Panc1 (cell line): ENCODE data around the gene SLC9B2. TPM values are rescaled to one million over a fixed set of nuclear protein-coding genes. Genes with fewer than 3 reads are reported as not detected.

Source experiments
- ATAC-seq: fragments of 200-7000 bp; cut with Tn5 transposase; 2 replicates; pipeline ENCODE4 v1.9.1; 2020; ENCODE audit warnings: mild to moderate bottlenecking, moderate library complexity
- BruUV-seq: library from RNA; stranded (reverse); fragments of 400-500 nt; replicated peaks from 2 replicates; lab custom pipeline; 2021; lab: Mats Ljungman, UMichigan
- CTCF ChIA-PET: fragments of 300-600 bp; sonication (Branson Sonifier 250); formaldehyde crosslinking; loops from one replicate; lab custom pipeline; 2022; ENCODE audit warnings: antibody characterized with exemption; lab: Charles Lee
- POLR2A ChIA-PET: fragments of 300-600 bp; sonication (Branson Sonifier 250); formaldehyde crosslinking; loops from one replicate; lab custom pipeline; 2022; ENCODE audit warnings: antibody characterized with exemption; lab: Charles Lee
- DNase-seq: peaks from one replicate; pipeline ENCODE4 v3.0.0-alpha.2; 2010; ENCODE audit warnings: low read depth, low spot score
- H3K27ac ChIP-seq: 2 replicates; pipeline ENCODE4 v1.5.1; 2011; ENCODE audit warnings: mild to moderate bottlenecking, low read length, inconsistent platforms
- H3K27me3 ChIP-seq: fragments of 200-500 bp; sonication (Bioruptor generic); 2 replicates; pipeline ENCODE4 v1.6.0; 2014; ENCODE audit warnings: low read length, inconsistent platforms; ENCODE audit not compliant: control insufficient read depth, insufficient read depth
- H3K36me3 ChIP-seq: fragments of 200-500 bp; sonication (Bioruptor generic); 2 replicates; pipeline ENCODE4 v1.5.1; 2014; ENCODE audit warnings: inconsistent platforms, mild to moderate bottlenecking, low read length, moderate library complexity; ENCODE audit not compliant: control insufficient read depth, insufficient read depth
- H3K4me1 ChIP-seq: 2 replicates; pipeline ENCODE4 v1.5.1; 2011; ENCODE audit warnings: inconsistent platforms, mild to moderate bottlenecking, low read length, moderate library complexity; ENCODE audit not compliant: control insufficient read depth, insufficient read depth
- H3K4me3 ChIP-seq, 2 experiments: 2 replicates each; pipeline ENCODE4 v1.5.1; 2011 to 2012; ENCODE audit warnings: low read depth in 2 of 2, low read length in 2 of 2, mild to moderate bottlenecking in 2 of 2, inconsistent platforms in 1 of 2, moderate library complexity in 1 of 2
- H3K9me3 ChIP-seq: fragments of 200-500 bp; sonication (Bioruptor generic); 2 replicates; pipeline ENCODE4 v1.5.1; 2014; ENCODE audit warnings: low read depth, mild to moderate bottlenecking, inconsistent platforms, low read length, moderate library complexity; ENCODE audit not compliant: control insufficient read depth, insufficient read depth
- POLR2AphosphoS5 ChIP-seq: IDR thresholded peaks from 2 replicates; pipeline ENCODE4 v1.6.1; 2012; ENCODE audit warnings: mild to moderate bottlenecking, low read depth, low read length, moderate library complexity
- SIN3A ChIP-seq: IDR thresholded peaks from 2 replicates; pipeline ENCODE4 v1.6.1; 2012; ENCODE audit warnings: low read depth, mild to moderate bottlenecking, low read length, moderate library complexity, borderline replicate concordance; ENCODE audit not compliant: insufficient read depth
- TCF7L2 ChIP-seq: IDR thresholded peaks from 2 replicates; pipeline ENCODE4 v1.6.1; 2011; ENCODE audit warnings: mild to moderate bottlenecking, low read depth, low read length, inconsistent platforms
- in situ Hi-C: cut with HindIII; loops from 2 replicates; pipeline ENCODE4 v1.10.0; 2016; ENCODE audit warnings: low sequenced_read_pairs, low pct_unique_long_range_greater_than_20kb
- intact Hi-C: fragments of 100-400 bp; cut with micrococcal nuclease; formaldehyde crosslinking; loops from one replicate; pipeline ENCODE4 v1.10.0; 2022; ENCODE audit not compliant: unreplicated experiment
- total RNA-seq: library from RNA; stranded (reverse); gene quantifications from one replicate; pipeline ENCODE4 v1.2.1, GENCODE V29; 2021; ENCODE audit not compliant: unreplicated experiment
- TF ChIP-seq, protein P1 (sequence below), 2 experiments: IDR thresholded peaks; 2 replicates each; pipeline ENCODE4 v1.6.1; 2011 to 2012; ENCODE audit warnings: low read depth in 2 of 2, control low read depth in 1 of 2, low read length in 1 of 2, mild to moderate bottlenecking in 1 of 2, moderate library complexity in 1 of 2; ENCODE audit not compliant: insufficient read depth in 1 of 2
- TF ChIP-seq, protein P2 (sequence below): fragments of 450-650 bp; IDR thresholded peaks from 2 replicates; pipeline ENCODE4 v1.5.1; 2017; ENCODE audit warnings: mild to moderate bottlenecking

Gene SLC9B2
- total RNA-seq, 1 experiment from 2014 or later, result 14.6 TPM

DNA sequence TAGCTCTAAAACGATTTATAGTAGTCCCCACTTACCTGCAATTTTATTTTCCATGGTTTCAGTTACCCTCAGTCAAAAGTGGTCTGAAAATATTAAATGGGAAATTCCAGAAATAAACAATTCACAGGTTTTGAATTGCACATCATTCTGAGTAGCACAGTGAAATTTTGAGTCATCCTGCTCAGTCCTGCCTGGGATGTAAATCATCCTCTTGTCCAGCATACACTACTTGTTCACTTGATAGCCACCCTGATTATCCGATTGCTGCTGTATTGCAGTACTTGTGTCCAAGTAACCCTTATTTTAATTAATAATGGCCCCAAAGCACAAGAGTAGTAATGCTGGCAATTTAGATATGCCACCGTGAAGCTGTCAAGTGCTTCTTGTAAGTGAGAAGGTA, 46.6 kb upstream of the SLC9B2 start:
- no TSS peak for BruUV-seq
- Histone ChIP-seq H3K36me3 (peaks cover 5% of the 10 kb centered on the region; the same call in 1 of the 2 replicates), H3K27ac (no peak overlapping the region), H3K4me1 (no peaks in the 10 kb centered on the region), H3K9me3 (no peaks in the 10 kb centered on the region), H3K4me3 (no peak overlapping the region), H3K27me3 (no peaks in the 10 kb centered on the region)
- intact Hi-C loops, result no loop called here
- ChIA-PET CTCF (no interaction called here), POLR2A (no interaction called here)
- DNase-seq (no peak), ATAC-seq (no peak)
- in situ Hi-C loops, result no loop called here
- TF ChIP-seq SIN3A (no peak), POLR2AphosphoS5 (no peak), TCF7L2 (no peak)
- TF ChIP-seq, protein P1, sequence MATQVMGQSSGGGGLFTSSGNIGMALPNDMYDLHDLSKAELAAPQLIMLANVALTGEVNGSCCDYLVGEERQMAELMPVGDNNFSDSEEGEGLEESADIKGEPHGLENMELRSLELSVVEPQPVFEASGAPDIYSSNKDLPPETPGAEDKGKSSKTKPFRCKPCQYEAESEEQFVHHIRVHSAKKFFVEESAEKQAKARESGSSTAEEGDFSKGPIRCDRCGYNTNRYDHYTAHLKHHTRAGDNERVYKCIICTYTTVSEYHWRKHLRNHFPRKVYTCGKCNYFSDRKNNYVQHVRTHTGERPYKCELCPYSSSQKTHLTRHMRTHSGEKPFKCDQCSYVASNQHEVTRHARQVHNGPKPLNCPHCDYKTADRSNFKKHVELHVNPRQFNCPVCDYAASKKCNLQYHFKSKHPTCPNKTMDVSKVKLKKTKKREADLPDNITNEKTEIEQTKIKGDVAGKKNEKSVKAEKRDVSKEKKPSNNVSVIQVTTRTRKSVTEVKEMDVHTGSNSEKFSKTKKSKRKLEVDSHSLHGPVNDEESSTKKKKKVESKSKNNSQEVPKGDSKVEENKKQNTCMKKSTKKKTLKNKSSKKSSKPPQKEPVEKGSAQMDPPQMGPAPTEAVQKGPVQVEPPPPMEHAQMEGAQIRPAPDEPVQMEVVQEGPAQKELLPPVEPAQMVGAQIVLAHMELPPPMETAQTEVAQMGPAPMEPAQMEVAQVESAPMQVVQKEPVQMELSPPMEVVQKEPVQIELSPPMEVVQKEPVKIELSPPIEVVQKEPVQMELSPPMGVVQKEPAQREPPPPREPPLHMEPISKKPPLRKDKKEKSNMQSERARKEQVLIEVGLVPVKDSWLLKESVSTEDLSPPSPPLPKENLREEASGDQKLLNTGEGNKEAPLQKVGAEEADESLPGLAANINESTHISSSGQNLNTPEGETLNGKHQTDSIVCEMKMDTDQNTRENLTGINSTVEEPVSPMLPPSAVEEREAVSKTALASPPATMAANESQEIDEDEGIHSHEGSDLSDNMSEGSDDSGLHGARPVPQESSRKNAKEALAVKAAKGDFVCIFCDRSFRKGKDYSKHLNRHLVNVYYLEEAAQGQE (IDR thresholded peaks at IDR 0.05; ENCODE audit: insufficient read depth in 1 of 2, low read depth in 2 of 2, low read length in 1 of 2), result no peak
- TF ChIP-seq, protein P2, sequence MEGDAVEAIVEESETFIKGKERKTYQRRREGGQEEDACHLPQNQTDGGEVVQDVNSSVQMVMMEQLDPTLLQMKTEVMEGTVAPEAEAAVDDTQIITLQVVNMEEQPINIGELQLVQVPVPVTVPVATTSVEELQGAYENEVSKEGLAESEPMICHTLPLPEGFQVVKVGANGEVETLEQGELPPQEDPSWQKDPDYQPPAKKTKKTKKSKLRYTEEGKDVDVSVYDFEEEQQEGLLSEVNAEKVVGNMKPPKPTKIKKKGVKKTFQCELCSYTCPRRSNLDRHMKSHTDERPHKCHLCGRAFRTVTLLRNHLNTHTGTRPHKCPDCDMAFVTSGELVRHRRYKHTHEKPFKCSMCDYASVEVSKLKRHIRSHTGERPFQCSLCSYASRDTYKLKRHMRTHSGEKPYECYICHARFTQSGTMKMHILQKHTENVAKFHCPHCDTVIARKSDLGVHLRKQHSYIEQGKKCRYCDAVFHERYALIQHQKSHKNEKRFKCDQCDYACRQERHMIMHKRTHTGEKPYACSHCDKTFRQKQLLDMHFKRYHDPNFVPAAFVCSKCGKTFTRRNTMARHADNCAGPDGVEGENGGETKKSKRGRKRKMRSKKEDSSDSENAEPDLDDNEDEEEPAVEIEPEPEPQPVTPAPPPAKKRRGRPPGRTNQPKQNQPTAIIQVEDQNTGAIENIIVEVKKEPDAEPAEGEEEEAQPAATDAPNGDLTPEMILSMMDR, result no peak

DNA sequence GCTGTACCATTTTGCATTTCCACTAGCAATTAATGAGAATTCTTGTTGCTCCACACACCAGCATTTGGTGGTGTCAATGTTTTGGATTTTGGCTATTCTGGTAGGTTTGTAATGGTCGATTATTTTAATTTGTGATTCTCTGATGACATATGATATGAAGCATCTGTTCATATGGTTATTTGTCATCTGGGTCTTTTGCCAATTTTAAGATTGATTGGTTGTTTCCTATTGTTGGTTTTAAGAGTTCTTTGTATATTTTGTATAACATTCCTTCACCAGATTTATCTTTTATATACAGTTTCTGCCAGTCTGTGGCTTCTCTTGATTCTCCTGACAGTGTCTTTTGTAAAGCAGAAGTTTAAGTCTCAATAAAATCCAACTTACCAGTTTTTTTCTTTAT, 41.6 kb upstream of the SLC9B2 start:
- in situ Hi-C loops, result no loop called here
- POLR2A ChIA-PET, result no interaction called here
- no peak overlapping the region for H3K4me3 ChIP-seq
- TF ChIP-seq POLR2AphosphoS5 (no peak), SIN3A (no peak), TCF7L2 (no peak)
- TF ChIP-seq, protein P1 (IDR thresholded peaks at IDR 0.05; ENCODE audit: insufficient read depth in 1 of 2, low read depth in 2 of 2, low read length in 1 of 2), result no peak
- TF ChIP-seq, protein P2, result no peak
- no peaks in the 10 kb centered on the region for H3K4me1 ChIP-seq
- BruUV-seq, result no TSS peak
- CTCF ChIA-PET, result no interaction called here
- no peak overlapping the region for H3K27ac ChIP-seq
- no peaks in the 10 kb centered on the region for H3K27me3 ChIP-seq
- ATAC-seq (no peak), DNase-seq (no peak)
- no peaks in the 10 kb centered on the region for H3K9me3 ChIP-seq
- intact Hi-C loops, result no loop called here
- peaks cover 14% of the 10 kb centered on the region; the same call in 1 of the 2 replicates for H3K36me3 ChIP-seq
